Inflammatory macrophage treated with lipopolysaccharide for 1 hour (primary cell): ENCODE measurements around the gene PRKCG.

Experiments
- DNase-seq, 2 donors: peaks; one replicate each; pipeline ENCODE4 v3.0.0-alpha.2; 2020 to 2022

PRKCG gene

DNA sequence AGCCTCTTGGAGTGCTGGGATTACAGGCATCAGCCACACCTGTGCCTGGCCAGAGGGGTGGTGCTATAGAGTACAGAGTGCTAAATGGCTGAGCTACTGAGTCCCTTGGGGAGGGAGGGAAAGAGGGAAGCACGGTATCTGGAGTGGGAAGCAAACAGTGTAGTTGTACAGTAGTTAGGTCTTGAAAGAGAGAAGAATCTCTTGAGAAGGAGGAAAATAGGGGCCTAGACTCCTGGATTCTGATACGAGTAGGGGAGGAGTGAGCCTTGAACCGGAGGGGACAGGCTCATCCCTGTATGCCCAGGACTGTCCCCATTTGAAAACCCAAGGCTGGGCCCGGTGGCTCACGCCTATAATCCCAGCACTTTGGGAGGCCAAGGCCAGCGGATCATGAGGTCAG, 9.2 kb upstream of the PRKCG start:
- no peak for DNase-seq

DNA sequence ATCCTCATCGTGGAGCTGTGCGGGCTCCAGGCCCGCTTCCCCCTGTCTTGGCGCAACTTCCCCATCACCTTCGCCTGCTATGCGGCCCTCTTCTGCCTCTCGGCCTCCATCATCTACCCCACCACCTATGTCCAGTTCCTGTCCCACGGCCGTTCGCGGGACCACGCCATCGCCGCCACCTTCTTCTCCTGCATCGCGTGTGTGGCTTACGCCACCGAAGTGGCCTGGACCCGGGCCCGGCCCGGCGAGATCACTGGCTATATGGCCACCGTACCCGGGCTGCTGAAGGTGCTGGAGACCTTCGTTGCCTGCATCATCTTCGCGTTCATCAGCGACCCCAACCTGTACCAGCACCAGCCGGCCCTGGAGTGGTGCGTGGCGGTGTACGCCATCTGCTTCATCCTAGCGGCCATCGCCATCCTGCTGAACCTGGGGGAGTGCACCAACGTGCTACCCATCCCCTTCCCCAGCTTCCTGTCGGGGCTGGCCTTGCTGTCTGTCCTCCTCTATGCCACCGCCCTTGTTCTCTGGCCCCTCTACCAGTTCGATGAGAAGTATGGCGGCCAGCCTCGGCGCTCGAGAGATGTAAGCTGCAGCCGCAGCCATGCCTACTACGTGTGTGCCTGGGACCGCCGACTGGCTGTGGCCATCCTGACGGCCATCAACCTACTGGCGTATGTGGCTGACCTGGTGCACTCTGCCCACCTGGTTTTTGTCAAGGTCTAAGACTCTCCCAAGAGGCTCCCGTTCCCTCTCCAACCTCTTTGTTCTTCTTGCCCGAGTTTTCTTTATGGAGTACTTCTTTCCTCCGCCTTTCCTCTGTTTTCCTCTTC, 8.0 kb upstream of the PRKCG start:
- no peak for DNase-seq

- no peak for DNase-seq
Measured at GRCh38 chr19:53874606-53874990, 7.4 kb upstream of the PRKCG start.

- peak; percentile 54 to 61 for DNase-seq
Measured at GRCh38 chr19:53875602-53876325, 6.2 kb upstream of the PRKCG start.

GRCh38 chr19:53876651-53877224, 5.3 kb upstream of the PRKCG start:
- no peak for DNase-seq

DNA sequence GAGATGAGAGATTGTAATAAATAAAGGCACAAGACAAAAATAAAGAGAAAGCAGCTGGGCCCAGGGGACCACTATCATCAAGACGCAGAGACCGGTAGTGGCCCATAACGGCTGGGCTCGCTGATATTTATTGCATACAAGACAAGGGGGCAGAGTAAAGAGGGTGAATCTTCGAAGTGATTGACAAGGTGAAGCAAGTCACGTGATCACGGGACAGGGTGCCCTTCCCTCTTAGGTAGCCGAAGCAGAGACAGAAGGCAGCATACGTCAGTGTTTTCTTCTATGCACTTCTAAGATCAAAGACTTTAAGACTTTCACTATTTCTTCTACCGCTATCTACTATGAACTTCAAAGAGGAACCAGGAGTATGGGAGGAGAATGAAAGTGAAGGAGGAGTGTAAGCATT, 4.6 kb upstream of the PRKCG start:
- DNase-seq, result no peak

- DNase-seq, result no peak
Measured at GRCh38 chr19:53878776-53879139, 3.2 kb upstream of the PRKCG start.

GRCh38 chr19:53879140-53880081, 2.6 kb upstream of the PRKCG start:
- DNase-seq, result peak; percentile 66 to 82

GRCh38 chr19:53880711-53881481, 1.1 kb upstream of the PRKCG start:
- DNase-seq, result no peak

GRCh38 chr19:53882391-53883050, 524 bp downstream of the PRKCG start:
- no peak for DNase-seq

DNA sequence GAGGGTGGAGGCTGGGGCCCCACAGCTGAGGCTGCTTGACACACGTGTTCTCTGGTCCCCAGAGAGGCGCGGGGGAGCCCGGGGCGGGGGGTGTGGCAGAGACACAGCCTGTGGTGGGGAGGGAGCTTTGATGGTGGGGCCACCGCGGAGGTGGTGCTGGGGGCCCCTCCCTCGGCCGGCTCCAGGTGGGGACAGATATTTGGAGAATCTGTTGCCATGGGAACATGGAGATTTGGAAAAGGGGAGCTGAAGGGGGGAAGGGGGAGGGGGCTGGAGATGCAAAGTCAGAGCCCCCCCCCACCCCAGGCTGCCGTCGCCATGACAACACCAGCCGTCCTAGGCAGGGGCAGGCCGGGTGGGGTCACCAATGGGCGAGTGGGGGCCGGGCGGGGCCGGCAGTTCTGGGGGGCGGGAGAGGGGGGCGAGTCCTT, 1.2 kb downstream of the PRKCG start:
- DNase-seq, result no peak

GRCh38 chr19:53883741-53884140, 1.7 kb downstream of the PRKCG start:
- no peak for DNase-seq

GRCh38 chr19:53884256-53884655, 2.3 kb downstream of the PRKCG start:
- no peak for DNase-seq

DNA sequence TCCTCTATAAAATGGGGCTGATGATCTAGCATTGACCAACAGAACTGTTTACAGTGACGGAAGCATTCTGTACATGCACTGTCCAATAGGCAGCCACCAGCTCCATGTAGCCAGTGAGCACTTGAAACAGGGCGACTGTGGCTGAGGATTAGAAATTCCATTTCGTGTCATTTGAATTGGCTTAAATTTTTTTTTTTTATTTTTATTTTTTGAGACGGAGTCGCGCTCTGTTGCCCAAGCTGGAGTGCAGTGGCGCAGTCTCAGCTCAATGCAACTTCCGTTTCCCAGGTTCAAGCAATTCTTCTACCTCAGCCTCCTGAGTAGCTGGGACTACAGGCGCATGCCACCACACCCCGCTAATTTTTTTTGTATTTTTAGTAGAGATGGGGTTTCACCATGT, 3.0 kb downstream of the PRKCG start:
- DNase-seq, result no peak

GRCh38 chr19:53892301-53892980, 10.4 kb downstream of the PRKCG start:
- no peak for DNase-seq

DNA sequence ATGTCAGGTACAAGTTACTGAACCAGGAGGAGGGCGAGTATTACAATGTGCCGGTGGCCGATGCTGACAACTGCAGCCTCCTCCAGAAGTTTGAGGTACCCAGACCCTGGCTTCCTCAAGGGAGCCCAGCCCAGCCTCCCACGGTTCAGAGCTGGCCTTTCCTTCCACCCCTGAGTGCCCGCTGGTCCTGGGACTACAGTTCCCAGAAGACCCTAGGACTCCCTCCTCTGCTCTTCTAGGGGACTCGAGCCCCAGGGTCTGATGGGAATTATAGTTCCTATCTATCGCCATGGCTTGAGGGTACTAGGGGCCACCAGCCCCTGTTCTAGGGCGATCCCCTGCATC, 11.0 kb downstream of the PRKCG start:
- DNase-seq, result no peak

- DNase-seq, result no peak
Measured at GRCh38 chr19:53894707-53895106, 12.7 kb downstream of the PRKCG start.

GRCh38 chr19:53896682-53897081, 14.7 kb downstream of the PRKCG start:
- DNase-seq, result no peak

DNA sequence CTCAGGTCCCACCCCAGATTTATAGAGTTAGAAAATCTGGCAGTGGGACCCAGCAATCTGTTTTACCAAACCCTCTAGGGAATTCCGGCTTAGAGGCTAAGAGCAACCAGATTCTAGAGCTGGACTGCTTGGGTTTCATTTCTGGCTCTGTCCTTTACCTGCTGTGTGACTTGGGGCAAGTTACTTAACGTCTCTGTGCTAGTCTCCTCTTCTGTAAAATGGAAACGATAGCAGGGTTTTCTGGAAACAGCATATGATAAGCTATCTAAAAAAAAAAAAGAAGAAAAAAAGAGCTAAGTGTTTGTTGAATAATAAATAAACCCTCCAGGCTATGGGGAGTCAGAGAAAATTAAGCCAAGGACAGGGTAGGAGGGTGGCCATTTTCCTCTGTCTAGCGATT, 15.5 kb downstream of the PRKCG start:
- DNase-seq, result no peak

GRCh38 chr19:53898166-53898565, 16.2 kb downstream of the PRKCG start:
- DNase-seq, result no peak
